Endothelial cell of umbilical vein (primary cell): ENCODE data around the gene CHST3.

ENCODE experiments used
- POLR2A ChIP-seq: IDR thresholded peaks from 2 replicates; pipeline ENCODE4 v1.6.1; 2012; ENCODE audit warnings: low read depth, mild to moderate bottlenecking, control low read depth, low read length
- POLR2AphosphoS5 ChIP-seq: IDR thresholded peaks from 2 replicates; pipeline ENCODE4 v1.6.1; 2012; ENCODE audit warnings: low read depth, mild to moderate bottlenecking, control low read depth, low read length, moderate library complexity; ENCODE audit not compliant: insufficient read depth
- TF ChIP-seq, protein P1 (sequence below), 2 donors: IDR thresholded peaks; 1 replicate in 1 of 2; 2 replicates in 1 of 2; pipeline ENCODE4 v1.5.1; 2011; ENCODE audit warnings: low read length in 2 of 2, mild to moderate bottlenecking in 2 of 2, moderate library complexity in 2 of 2, control low read depth in 1 of 2, inconsistent platforms in 1 of 2, low read depth in 1 of 2; ENCODE audit not compliant: insufficient read depth in 1 of 2; ENCODE audit errors: extremely low read depth in 1 of 2

DNA sequence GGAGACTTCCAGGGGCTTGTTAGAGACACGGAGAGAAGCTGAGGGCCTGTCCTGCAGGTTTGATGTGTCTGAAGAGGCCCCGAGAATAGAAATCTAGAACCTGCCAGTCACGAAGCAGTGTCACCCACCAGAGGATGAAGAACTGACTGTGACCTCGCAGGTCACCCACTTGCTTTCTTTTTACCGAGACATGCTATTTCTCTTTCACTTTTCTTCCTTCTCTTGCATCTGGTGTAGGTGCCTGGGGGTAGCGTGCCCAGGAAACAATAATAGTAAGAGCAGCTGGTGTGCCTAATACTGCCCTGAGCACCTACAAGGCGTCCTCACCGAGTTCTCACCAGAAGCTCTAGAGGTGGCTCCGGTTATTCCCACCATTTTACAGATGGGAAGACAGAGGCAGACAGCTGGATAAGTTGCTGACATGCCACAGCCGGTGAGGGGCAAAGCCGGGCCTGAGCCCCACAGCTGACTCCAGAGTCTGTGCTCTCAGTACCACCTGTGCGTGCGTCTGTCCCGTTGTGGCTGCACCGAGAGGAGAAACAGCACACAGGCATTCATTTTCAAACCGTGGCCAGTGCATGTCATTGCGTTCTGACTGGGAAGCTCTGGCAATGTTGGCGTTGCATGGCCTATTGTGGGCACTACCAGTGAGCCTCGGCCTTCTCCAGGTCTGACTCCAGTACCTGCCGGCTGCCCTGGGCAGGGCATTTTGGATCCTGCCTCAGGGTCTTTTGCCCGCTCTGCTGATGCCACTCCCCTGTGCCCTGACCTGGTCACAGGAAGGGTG lies 7.8 kb downstream of the CHST3 start:
- TF ChIP-seq POLR2A (no peak), POLR2AphosphoS5 (no peak)
- TF ChIP-seq, protein P1, sequence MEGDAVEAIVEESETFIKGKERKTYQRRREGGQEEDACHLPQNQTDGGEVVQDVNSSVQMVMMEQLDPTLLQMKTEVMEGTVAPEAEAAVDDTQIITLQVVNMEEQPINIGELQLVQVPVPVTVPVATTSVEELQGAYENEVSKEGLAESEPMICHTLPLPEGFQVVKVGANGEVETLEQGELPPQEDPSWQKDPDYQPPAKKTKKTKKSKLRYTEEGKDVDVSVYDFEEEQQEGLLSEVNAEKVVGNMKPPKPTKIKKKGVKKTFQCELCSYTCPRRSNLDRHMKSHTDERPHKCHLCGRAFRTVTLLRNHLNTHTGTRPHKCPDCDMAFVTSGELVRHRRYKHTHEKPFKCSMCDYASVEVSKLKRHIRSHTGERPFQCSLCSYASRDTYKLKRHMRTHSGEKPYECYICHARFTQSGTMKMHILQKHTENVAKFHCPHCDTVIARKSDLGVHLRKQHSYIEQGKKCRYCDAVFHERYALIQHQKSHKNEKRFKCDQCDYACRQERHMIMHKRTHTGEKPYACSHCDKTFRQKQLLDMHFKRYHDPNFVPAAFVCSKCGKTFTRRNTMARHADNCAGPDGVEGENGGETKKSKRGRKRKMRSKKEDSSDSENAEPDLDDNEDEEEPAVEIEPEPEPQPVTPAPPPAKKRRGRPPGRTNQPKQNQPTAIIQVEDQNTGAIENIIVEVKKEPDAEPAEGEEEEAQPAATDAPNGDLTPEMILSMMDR (IDR thresholded peaks at IDR 0.05; ENCODE audit: extremely low read depth in 1 of 2, insufficient read depth in 1 of 2, low read depth in 1 of 2, low read length in 2 of 2) = no peak
